Nephron (organoid): ENCODE data around the gene CD79B.
A peak's percentile ranks its signal among the peaks of the same experiment; 100 is the strongest.
"Not testable (repeated sequence)": the region's sequence is repeated elsewhere in the genome, so short reads cannot be mapped to it uniquely, and the experiment has no call there.

ENCODE experiments used
- H3K27ac Mint-ChIP-seq, 3 experiments: 2 replicates each; pipeline ENCODE4 v1.8.0; 2020; ENCODE audit warnings: mixed read lengths in 3 of 3, mild to moderate bottlenecking in 2 of 3, moderate library complexity in 1 of 3
- H3K27me3 Mint-ChIP-seq: 2 replicates; pipeline ENCODE4 v1.8.0; 2021; ENCODE audit warnings: low read depth, mild to moderate bottlenecking, moderate library complexity, mixed read lengths
- H3K36me3 Mint-ChIP-seq: 2 replicates; pipeline ENCODE4 v1.8.0; 2020; ENCODE audit warnings: low read depth, mixed read lengths
- H3K4me1 Mint-ChIP-seq: 2 replicates; pipeline ENCODE4 v1.8.0; 2020; ENCODE audit warnings: mixed read lengths
- H3K4me3 Mint-ChIP-seq, 3 experiments: 2 replicates each; pipeline ENCODE4 v1.8.0; 2020; ENCODE audit warnings: mild to moderate bottlenecking in 3 of 3, mixed read lengths in 3 of 3, moderate library complexity in 2 of 3
- H3K9me3 Mint-ChIP-seq: 2 replicates; pipeline ENCODE4 v1.8.0; 2020; ENCODE audit warnings: mixed read lengths
- CTCF ChIP-seq, 3 experiments: fragments of 200-600 bp; sonication (generic); IDR thresholded peaks; one replicate each; pipeline ENCODE4 v1.5.0; 2021; ENCODE audit warnings: antibody characterized with exemption in 3 of 3; ENCODE audit not compliant: unreplicated experiment in 3 of 3

Gene CD79B

GRCh38 chr17:63919311-63919723 is 12.8 kb downstream of the CD79B start:
- TF ChIP-seq CTCF (IDR thresholded peaks at IDR 0.05; ENCODE audit: unreplicated experiment in 3 of 3): peak; percentile 84 to 91 (median 85)

GRCh38 chr17:63918789-63919305 is 13.3 kb downstream of the CD79B start, which contains the start of gene GH1:
Gene GH1, minus strand, starts transcription at chr17:63918839. Its CDS starts 63 bp downstream, at chr17:63918776.
- H3K27me3 Mint-ChIP-seq: peaks cover 13% of the 10 kb centered on the region
- not testable (repeated sequence) for H3K9me3 Mint-ChIP-seq, H3K4me1 Mint-ChIP-seq, H3K36me3 Mint-ChIP-seq, H3K4me3 Mint-ChIP-seq, H3K27ac Mint-ChIP-seq

More at GRCh38 chr17:63919311-63919723, 12.8 kb downstream of the CD79B start:
- Mint-ChIP-seq H3K4me1 (peaks cover 5% of the 10 kb centered on the region), H3K9me3 (no peaks in the 10 kb centered on the region), H3K4me3 (no peak overlapping the region), H3K36me3 (no peaks in the 10 kb centered on the region), H3K27ac (no peak overlapping the region), H3K27me3 (peaks cover 13% of the 10 kb centered on the region)

GRCh38 chr17:63918305-63918704 is 13.8 kb downstream of the CD79B start:
- TF ChIP-seq CTCF (IDR thresholded peaks at IDR 0.05; ENCODE audit: unreplicated experiment in 3 of 3): no peak
- peaks cover 13% of the 10 kb centered on the region for H3K27me3 Mint-ChIP-seq
- H3K4me1 Mint-ChIP-seq: peaks cover 5% of the 10 kb centered on the region
- H3K4me3 Mint-ChIP-seq: no peak overlapping the region
- no peaks in the 10 kb centered on the region for H3K9me3 Mint-ChIP-seq
- H3K27ac Mint-ChIP-seq: no peak overlapping the region
- H3K36me3 Mint-ChIP-seq: no peaks in the 10 kb centered on the region

GRCh38 chr17:63917646-63918045 is 14.5 kb downstream of the CD79B start:
- no peak overlapping the region for H3K27ac Mint-ChIP-seq
- no peaks in the 10 kb centered on the region for H3K36me3 Mint-ChIP-seq
- no peaks in the 10 kb centered on the region for H3K9me3 Mint-ChIP-seq
- peaks cover 5% of the 10 kb centered on the region for H3K4me1 Mint-ChIP-seq
- no peak for TF ChIP-seq CTCF (IDR thresholded peaks at IDR 0.05; ENCODE audit: unreplicated experiment in 3 of 3)
- H3K27me3 Mint-ChIP-seq: peaks cover 13% of the 10 kb centered on the region
- H3K4me3 Mint-ChIP-seq: no peak overlapping the region

GRCh38 chr17:63917206-63917605 is 14.9 kb downstream of the CD79B start:
- not testable (repeated sequence) for H3K4me3 Mint-ChIP-seq, H3K4me1 Mint-ChIP-seq, H3K9me3 Mint-ChIP-seq, H3K36me3 Mint-ChIP-seq, H3K27ac Mint-ChIP-seq
- H3K27me3 Mint-ChIP-seq: peaks cover 13% of the 10 kb centered on the region

GRCh38 chr17:63916566-63917185 is 15.5 kb downstream of the CD79B start:
- H3K4me3 Mint-ChIP-seq: no peak overlapping the region
- TF ChIP-seq CTCF (IDR thresholded peaks at IDR 0.05; ENCODE audit: unreplicated experiment in 3 of 3): no peak
- peaks cover 13% of the 10 kb centered on the region for H3K27me3 Mint-ChIP-seq
- no peak overlapping the region for H3K27ac Mint-ChIP-seq
- H3K9me3 Mint-ChIP-seq: no peaks in the 10 kb centered on the region
- no peaks in the 10 kb centered on the region for H3K36me3 Mint-ChIP-seq
- peaks cover 5% of the 10 kb centered on the region for H3K4me1 Mint-ChIP-seq

GRCh38 chr17:63915753-63916152 is 16.4 kb downstream of the CD79B start:
- H3K27me3 Mint-ChIP-seq: peaks cover 17% of the 10 kb centered on the region
- H3K27ac Mint-ChIP-seq, H3K36me3 Mint-ChIP-seq, H3K4me3 Mint-ChIP-seq, H3K9me3 Mint-ChIP-seq, H3K4me1 Mint-ChIP-seq: not testable (repeated sequence)
